Spleen (tissue), 11 donors: Measurements from ENCODE around the gene ATP9A. TPM values are rescaled to one million over a fixed set of nuclear protein-coding genes. Genes with fewer than 3 reads are reported as not detected.

Source experiments
- DNase-seq: peaks from one replicate; pipeline ENCODE4 v3.0.0-alpha.2; 2020
- H3K27ac ChIP-seq, 8 donors: fragments of 200-600 bp; sonication (generic) in 7 of 8; 1 replicate in 4 of 8; 2 replicates in 4 of 8; pipeline versions ENCODE4 v1.5.0 to v1.8.0; 2016 to 2021; ENCODE audit warnings: inconsistent platforms in 4 of 8, mild to moderate bottlenecking in 4 of 8, moderate library complexity in 1 of 8
- H3K27me3 ChIP-seq, 7 donors: fragments of 200-600 bp; sonication (generic) in 6 of 7; replicated peaks in 1 of 7; 1 replicate in 4 of 7; 2 replicates in 3 of 7; pipeline versions ENCODE4 v1.5.0 to v1.8.0; 2016 to 2021; ENCODE audit warnings: inconsistent platforms in 3 of 7, mild to moderate bottlenecking in 1 of 7
- H3K36me3 ChIP-seq, 6 donors: fragments of 200-600 bp; sonication (generic) in 5 of 6; 1 replicate in 4 of 6; 2 replicates in 2 of 6; pipeline versions ENCODE4 v1.5.0 to v1.8.0; 2016 to 2021; ENCODE audit warnings: inconsistent platforms in 2 of 6
- H3K4me1 ChIP-seq, 6 donors: fragments of 200-600 bp; sonication (generic) in 5 of 6; 1 replicate in 3 of 6; 2 replicates in 3 of 6; pipeline versions ENCODE4 v1.5.0 to v1.8.0; 2016 to 2021; ENCODE audit warnings: inconsistent platforms in 3 of 6
- H3K4me3 ChIP-seq, 8 donors: fragments of 200-600 bp; sonication (generic) in 7 of 8; 1 replicate in 4 of 8; 2 replicates in 4 of 8; pipeline versions ENCODE4 v1.5.0 to v1.8.0; 2016 to 2021; ENCODE audit warnings: inconsistent platforms in 4 of 8, mild to moderate bottlenecking in 4 of 8, moderate library complexity in 2 of 8
- H3K9me3 ChIP-seq, 8 donors: fragments of 200-600 bp; sonication (generic) in 7 of 8; 1 replicate in 4 of 8; 2 replicates in 4 of 8; pipeline versions ENCODE4 v1.5.0 to v1.8.0; 2016 to 2021; ENCODE audit warnings: inconsistent platforms in 4 of 8
- POLR2A ChIP-seq, 3 donors: fragments of 450-650 bp; IDR thresholded peaks; one replicate each; pipeline ENCODE4 v1.5.1; 2017; ENCODE audit warnings: antibody characterized with exemption in 3 of 3, mild to moderate bottlenecking in 1 of 3
- POLR2AphosphoS5 ChIP-seq, 3 donors: sonication (generic); formaldehyde crosslinking; IDR thresholded peaks; one replicate each; pipeline ENCODE4 v1.5.1; 2017; ENCODE audit warnings: antibody characterized with exemption in 3 of 3
- WGBS, 5 donors: extraction: QIAGEN DNeasy Blood & Tissue Kit in 3 of 5; methylation state at CpG; one replicate each; pipeline versions ENCODE4 v1.1.5 to v1.1.7; 2013 to 2018; 5-methylcytosine and 5-hydroxymethylcytosine counted together
- intact Hi-C: fragments of 100-400 bp; cut with DNase I; formaldehyde crosslinking; loops from one replicate; pipeline ENCODE4 v1.15.0; 2023; ENCODE audit warnings: low total_unique reads
- polyA plus RNA-seq, 3 donors: library from polyadenylated mRNA; stranded (reverse); fragments of 200-250 nt; gene quantifications; one replicate each; pipeline ENCODE4 v1.2.1, GENCODE V29; 2013
- total RNA-seq, 7 donors: library from RNA; depleted of rRNA in 3 of 7; stranded (reverse); fragments of >200 nt in 3 of 7; fragmentation: NEBNext Ultra II Directional in 4 of 7; extraction: Animal tissue kit (Norgen Biotek cat#: 25700) in 4 of 7; gene quantifications; one replicate each; pipeline versions ENCODE4 v1.1.0 to v1.2.1, GENCODE V29; 2016 to 2021
- TF ChIP-seq, protein P1 (sequence below), 11 experiments: fragments of 200-600 bp in 7 of 11; fragments of 450-650 bp in 4 of 11; sonication (generic) in 4 of 11; IDR thresholded peaks in 8 of 11; conservative IDR thresholded peaks in 3 of 11; 1 replicate in 7 of 11; 2 replicates in 4 of 11; pipeline versions ENCODE4 v1.4.0 to v1.8.0; 2016 to 2021; ENCODE audit warnings: antibody characterized with exemption in 11 of 11, inconsistent platforms in 4 of 11, mild to moderate bottlenecking in 1 of 11
- donor health status: healthy with polysubstance abuse.
- donor health status: DM: no; HTN: no; CAD: no; lungs with moderate emphysema.
- donor health status: DM: no; HTN: no; CAD: no.
- donor health status: Bipolar disorder and iron deficiency.
- donor health status: healthy.
- donor health status: DM: no; HTN: no; CAD: no.
- donor health status: DM: yes; HTN: yes; CAD: no.

ATP9A gene
- total and polyA plus RNA-seq, 10 donors: 0.37 to 11.5 (median 7.6) TPM

DNA sequence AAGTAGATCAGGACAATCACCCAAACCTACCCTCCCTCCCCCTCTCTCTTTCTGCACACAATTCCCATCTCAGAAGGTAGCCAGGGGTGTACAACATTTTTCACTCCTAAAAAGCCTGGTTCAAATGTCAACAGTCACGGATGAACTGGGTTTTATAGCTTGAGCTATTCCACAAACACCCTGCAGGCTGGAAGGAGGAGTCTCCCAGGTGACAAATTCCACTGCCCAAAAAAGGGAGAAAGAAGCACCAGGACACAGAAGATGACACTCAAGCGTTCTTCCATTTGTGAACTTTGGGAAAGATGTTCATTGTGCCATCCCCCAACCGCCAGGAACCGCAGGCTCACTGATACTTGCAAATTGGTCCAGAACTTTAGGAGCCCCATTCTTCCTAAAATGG lies 114.1 kb downstream of the ATP9A start:
- Histone ChIP-seq H3K4me1 (peaks cover 2 to 36% (median 22%) of the 10 kb centered on the region in 6 donors), H3K9me3 (no peaks in the 10 kb centered on the region), H3K27me3 (no peaks in the 10 kb centered on the region), H3K4me3 (no peak overlapping the region), H3K27ac (no peak overlapping the region), H3K36me3 (peaks cover 0 to 14% (median 0%) of the 10 kb centered on the region in 6 donors)
- 92 to 98% (median 94%) methylated on average over 4 of the region's 4 CpGs for WGBS, 5 donors
- TF ChIP-seq, protein P1, sequence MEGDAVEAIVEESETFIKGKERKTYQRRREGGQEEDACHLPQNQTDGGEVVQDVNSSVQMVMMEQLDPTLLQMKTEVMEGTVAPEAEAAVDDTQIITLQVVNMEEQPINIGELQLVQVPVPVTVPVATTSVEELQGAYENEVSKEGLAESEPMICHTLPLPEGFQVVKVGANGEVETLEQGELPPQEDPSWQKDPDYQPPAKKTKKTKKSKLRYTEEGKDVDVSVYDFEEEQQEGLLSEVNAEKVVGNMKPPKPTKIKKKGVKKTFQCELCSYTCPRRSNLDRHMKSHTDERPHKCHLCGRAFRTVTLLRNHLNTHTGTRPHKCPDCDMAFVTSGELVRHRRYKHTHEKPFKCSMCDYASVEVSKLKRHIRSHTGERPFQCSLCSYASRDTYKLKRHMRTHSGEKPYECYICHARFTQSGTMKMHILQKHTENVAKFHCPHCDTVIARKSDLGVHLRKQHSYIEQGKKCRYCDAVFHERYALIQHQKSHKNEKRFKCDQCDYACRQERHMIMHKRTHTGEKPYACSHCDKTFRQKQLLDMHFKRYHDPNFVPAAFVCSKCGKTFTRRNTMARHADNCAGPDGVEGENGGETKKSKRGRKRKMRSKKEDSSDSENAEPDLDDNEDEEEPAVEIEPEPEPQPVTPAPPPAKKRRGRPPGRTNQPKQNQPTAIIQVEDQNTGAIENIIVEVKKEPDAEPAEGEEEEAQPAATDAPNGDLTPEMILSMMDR (IDR thresholded peaks at IDR 0.05 in 8 of 11, conservative IDR thresholded peaks at IDR 0.05 in 3 of 11): no peak
- TF ChIP-seq POLR2AphosphoS5 (IDR thresholded peaks at IDR 0.05) (no peak), POLR2A (IDR thresholded peaks at IDR 0.05) (no peak)
- intact Hi-C loops: no loop called here
- no peak for DNase-seq

DNA sequence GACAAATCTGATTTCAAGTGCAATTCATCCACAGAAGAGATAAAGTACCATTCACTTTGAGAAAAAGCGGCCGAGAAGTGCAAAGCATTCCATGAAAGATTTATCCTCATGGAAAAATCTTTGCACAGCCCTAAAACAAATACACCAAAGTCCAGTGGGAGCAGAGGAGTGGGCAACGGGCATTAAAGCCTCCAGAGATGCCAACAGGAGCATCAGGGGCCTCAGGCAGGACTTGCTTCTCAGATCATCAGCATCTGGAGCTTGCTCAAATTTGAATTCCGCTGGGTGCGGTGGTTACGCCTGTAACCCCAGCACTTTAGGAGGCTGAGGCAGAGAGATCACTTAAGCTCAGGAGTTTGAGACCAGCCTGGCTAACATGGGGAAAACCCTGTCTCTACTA lies 115.0 kb downstream of the ATP9A start:
- DNase-seq: no peak
- Histone ChIP-seq H3K9me3 (no peaks in the 10 kb centered on the region), H3K27ac (peak overlapping the region in 1 of 8 donors; percentile 63), H3K36me3 (peaks cover 0 to 14% (median 0%) of the 10 kb centered on the region in 6 donors), H3K4me1 (peaks cover 2 to 36% (median 22%) of the 10 kb centered on the region in 6 donors), H3K27me3 (no peaks in the 10 kb centered on the region), H3K4me3 (no peak overlapping the region)
- TF ChIP-seq POLR2AphosphoS5 (IDR thresholded peaks at IDR 0.05) (no peak), POLR2A (IDR thresholded peaks at IDR 0.05) (no peak)
- TF ChIP-seq, protein P1 (IDR thresholded peaks at IDR 0.05 in 8 of 11, conservative IDR thresholded peaks at IDR 0.05 in 3 of 11): no peak
- WGBS, 5 donors: 85 to 95% (median 94%) methylated on average over 6 of the region's 6 CpGs
- intact Hi-C loops: no loop called here

DNA sequence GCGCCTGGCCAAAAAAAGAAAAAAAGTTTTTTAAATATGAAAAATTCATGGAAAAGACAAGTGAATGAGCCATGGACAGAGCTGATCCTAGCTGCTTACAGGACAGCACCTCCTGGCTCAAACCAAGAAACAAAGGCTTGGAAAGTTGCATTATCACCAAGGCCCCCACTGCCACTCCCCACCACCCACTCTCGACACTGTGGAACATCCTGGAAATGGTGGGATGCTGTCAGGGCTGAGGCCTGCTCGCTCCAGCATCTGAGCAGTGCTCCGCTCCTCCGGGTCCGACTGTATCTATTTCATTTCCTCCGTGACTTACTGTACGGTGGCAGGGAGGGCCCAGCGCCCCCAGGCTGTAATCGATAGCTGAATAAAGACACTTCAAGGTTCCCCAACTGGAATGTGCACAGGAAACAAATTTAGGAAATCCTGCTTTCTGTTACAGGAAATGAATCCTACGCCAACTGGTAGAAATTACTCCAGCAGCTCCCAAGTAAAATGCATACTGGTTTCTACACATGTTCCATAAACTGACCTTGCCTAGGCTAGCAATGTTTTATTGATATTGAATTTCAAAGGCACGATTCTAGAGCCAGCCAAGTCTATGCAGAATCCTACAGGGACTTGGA lies 116.2 kb downstream of the ATP9A start:
- Histone ChIP-seq H3K4me3 (no peak overlapping the region), H3K27ac (peak overlapping the region in 6 of 8 donors; percentile 4 to 63 (median 22)), H3K4me1 (peaks cover 2 to 36% (median 22%) of the 10 kb centered on the region in 6 donors), H3K9me3 (no peaks in the 10 kb centered on the region), H3K36me3 (peaks cover 0 to 12% (median 0%) of the 10 kb centered on the region in 6 donors), H3K27me3 (no peaks in the 10 kb centered on the region)
- no peak for DNase-seq
- TF ChIP-seq POLR2AphosphoS5 (IDR thresholded peaks at IDR 0.05): peak in 1 of 3 donors; percentile 25
- TF ChIP-seq POLR2A (IDR thresholded peaks at IDR 0.05): no peak
- WGBS, 5 donors: 40 to 68% (median 59%) methylated on average over 12 of the region's 12 CpGs
- intact Hi-C loops: no loop called here

DNA sequence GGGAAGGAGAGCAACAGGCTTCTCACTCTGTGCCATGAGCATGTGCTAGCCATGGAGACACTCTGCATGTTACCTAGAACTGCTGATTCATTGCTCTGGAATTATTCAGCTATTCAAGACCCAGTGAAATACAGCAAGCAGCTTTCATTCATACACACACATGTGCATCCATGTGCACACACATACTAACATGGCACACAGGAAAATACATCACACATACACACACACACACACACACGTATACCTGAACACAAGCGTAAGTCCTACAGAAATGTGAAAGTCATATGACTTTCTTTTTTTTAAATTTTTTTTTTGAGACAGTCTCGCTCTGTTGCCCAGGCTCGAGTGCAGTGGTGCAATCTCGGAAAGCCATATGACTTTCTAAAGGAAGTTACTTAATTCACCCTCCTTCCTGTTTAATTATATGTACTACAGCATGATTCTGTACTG lies 117.5 kb downstream of the ATP9A start:
- TF ChIP-seq, protein P1 (IDR thresholded peaks at IDR 0.05 in 8 of 11, conservative IDR thresholded peaks at IDR 0.05 in 3 of 11): no peak
- TF ChIP-seq POLR2AphosphoS5 (IDR thresholded peaks at IDR 0.05) (no peak), POLR2A (IDR thresholded peaks at IDR 0.05) (no peak)
- Histone ChIP-seq H3K36me3 (no peaks in the 10 kb centered on the region), H3K27ac (peak overlapping the region in 7 of 8 donors; percentile 20 to 71 (median 60)), H3K4me1 (peaks cover 2 to 36% (median 22%) of the 10 kb centered on the region in 6 donors), H3K9me3 (no peaks in the 10 kb centered on the region), H3K4me3 (peak overlapping the region in 1 of 8 donors; percentile 5), H3K27me3 (no peaks in the 10 kb centered on the region)
- no peak for DNase-seq
- intact Hi-C loops: no loop called here
- 15 to 26% (median 25%) methylated on average over 5 of the region's 5 CpGs for WGBS, 5 donors
